ENCODE data around the gene C2CD4C. TPM values are rescaled to one million over a fixed set of nuclear protein-coding genes. Genes with fewer than 3 reads are reported as not detected.

Gene C2CD4C
- polyA plus RNA-seq, 1 donor (not counting 4 experiments of a cell fraction or from before 2014, with no cell fraction given): 1.6 TPM

- H2AFZ ChIP-seq (ENCODE audit: control insufficient read depth, low read length): no peak overlapping the region
- H3K27ac ChIP-seq (ENCODE audit: control insufficient read depth, insufficient read depth, low read length): no peak overlapping the region
- H4K20me1 ChIP-seq (ENCODE audit: control insufficient read depth, extremely low read depth, insufficient read depth, low read length): no peaks in the 10 kb centered on the region
- FAIRE-seq (no peak), DNase-seq (ENCODE audit: low read depth, low spot score) (no peak)
- no peaks in the 10 kb centered on the region for H3K27me3 ChIP-seq (ENCODE audit: control insufficient read depth, extremely low read depth, insufficient read depth, low read length)
- H3K79me2 ChIP-seq (ENCODE audit: control insufficient read depth, insufficient read depth, low read length): no peaks in the 10 kb centered on the region
- H3K9me3 ChIP-seq (ENCODE audit: control insufficient read depth, low read depth, low read length): peaks cover 12% of the 10 kb centered on the region
- no peak overlapping the region for H3K9ac ChIP-seq (ENCODE audit: control insufficient read depth, extremely low read depth, insufficient read depth, low read length)
- dilution Hi-C loops (cut with MboI; ENCODE audit: extremely low pct_ligation_motif_present, low sequenced_read_pairs): no loop called here
- no peaks in the 10 kb centered on the region for H3K36me3 ChIP-seq (ENCODE audit: control insufficient read depth in 2 of 2, extremely low read depth in 1 of 2, insufficient read depth in 2 of 2, low read length in 2 of 2)
- no peaks in the 10 kb centered on the region for H3K9me1 ChIP-seq (ENCODE audit: control insufficient read depth, extremely low read depth, insufficient read depth, low read length)
- no peaks in the 10 kb centered on the region for H3K4me1 ChIP-seq (ENCODE audit: control insufficient read depth, extremely low read depth, insufficient read depth, low read length)
- H3K4me3 ChIP-seq (ENCODE audit: control insufficient read depth in 2 of 3, extremely low read depth in 1 of 3, insufficient read depth in 2 of 3, low read depth in 1 of 3, low read length in 3 of 3): no peak overlapping the region
- H3K4me2 ChIP-seq (ENCODE audit: control insufficient read depth, extremely low read depth, insufficient read depth, low read depth, low read length): no peak overlapping the region
- TF ChIP-seq EZH2 (IDR thresholded peaks at IDR 0.05; ENCODE audit: low read length) (no peak), CTCF (optimal IDR thresholded peaks at IDR 0.05 in 1 of 3, IDR thresholded peaks at IDR 0.05 in 1 of 3, conservative IDR thresholded peaks at IDR 0.05 in 1 of 3; ENCODE audit: extremely low read depth in 1 of 3, insufficient read depth in 2 of 3, low read length in 3 of 3) (no peak)
These were observed 41.0 kb upstream of the C2CD4C start for GRCh38 chr19:449916-450315.

- no peak for FAIRE-seq
These were observed 39.0 kb upstream of the C2CD4C start for GRCh38 chr19:447816-448560.

More at GRCh38 chr19:447816-448560, 39.0 kb upstream of the C2CD4C start:
- no peaks in the 10 kb centered on the region for H3K9me1 ChIP-seq (ENCODE audit: control insufficient read depth, extremely low read depth, insufficient read depth, low read length)
- dilution Hi-C loops (cut with MboI; ENCODE audit: extremely low pct_ligation_motif_present, low sequenced_read_pairs): no loop called here
- H4K20me1 ChIP-seq (ENCODE audit: control insufficient read depth, extremely low read depth, insufficient read depth, low read length): no peaks in the 10 kb centered on the region
- no peaks in the 10 kb centered on the region for H3K79me2 ChIP-seq (ENCODE audit: control insufficient read depth, insufficient read depth, low read length)
- TF ChIP-seq CTCF (optimal IDR thresholded peaks at IDR 0.05 in 1 of 3, IDR thresholded peaks at IDR 0.05 in 1 of 3, conservative IDR thresholded peaks at IDR 0.05 in 1 of 3; ENCODE audit: extremely low read depth in 1 of 3, insufficient read depth in 2 of 3, low read length in 3 of 3) (no peak), EZH2 (IDR thresholded peaks at IDR 0.05; ENCODE audit: low read length) (no peak)
- DNase-seq (ENCODE audit: low read depth, low spot score): no peak
- H3K9ac ChIP-seq (ENCODE audit: control insufficient read depth, extremely low read depth, insufficient read depth, low read length): no peak overlapping the region
- H2AFZ ChIP-seq (ENCODE audit: control insufficient read depth, low read length): no peak overlapping the region
- H3K4me1 ChIP-seq (ENCODE audit: control insufficient read depth, extremely low read depth, insufficient read depth, low read length): no peaks in the 10 kb centered on the region
- H3K36me3 ChIP-seq (ENCODE audit: control insufficient read depth in 2 of 2, extremely low read depth in 1 of 2, insufficient read depth in 2 of 2, low read length in 2 of 2): no peaks in the 10 kb centered on the region
- H3K4me2 ChIP-seq (ENCODE audit: control insufficient read depth, extremely low read depth, insufficient read depth, low read depth, low read length): no peak overlapping the region
- H3K4me3 ChIP-seq (ENCODE audit: control insufficient read depth in 2 of 3, extremely low read depth in 1 of 3, insufficient read depth in 2 of 3, low read depth in 1 of 3, low read length in 3 of 3): no peak overlapping the region
- no peak overlapping the region for H3K27ac ChIP-seq (ENCODE audit: control insufficient read depth, insufficient read depth, low read length)
- peaks cover 17% of the 10 kb centered on the region for H3K9me3 ChIP-seq (ENCODE audit: control insufficient read depth, low read depth, low read length)
- no peaks in the 10 kb centered on the region for H3K27me3 ChIP-seq (ENCODE audit: control insufficient read depth, extremely low read depth, insufficient read depth, low read length)

Data from keratinocyte (primary cell).